Transverse colon (tissue), 4 donors: Measurements from ENCODE around the gene ACAP3.

ENCODE experiments used
- EP300 ChIP-seq: sonication (generic); formaldehyde crosslinking; IDR thresholded peaks from one replicate; pipeline ENCODE4 v1.6.1; 2017; ENCODE audit warnings: antibody characterized with exemption, low read depth
- POLR2A ChIP-seq: fragments of 450-650 bp; IDR thresholded peaks from one replicate; pipeline ENCODE4 v1.6.1; 2016; ENCODE audit warnings: antibody characterized with exemption, mild to moderate bottlenecking, moderate library complexity
- POLR2AphosphoS5 ChIP-seq, 3 donors: sonication (generic); formaldehyde crosslinking; IDR thresholded peaks; one replicate each; pipeline ENCODE4 v1.6.1; 2016; ENCODE audit warnings: antibody characterized with exemption in 3 of 3
- TF ChIP-seq, protein P1 (sequence below), 5 experiments: fragments of 200-600 bp in 3 of 5; fragments of 450-650 bp in 2 of 5; sonication (generic) in 3 of 5; IDR thresholded peaks; 1 replicate in 2 of 5; 2 replicates in 3 of 5; pipeline ENCODE4 v1.5.1; 2016 to 2017; ENCODE audit warnings: antibody characterized with exemption in 5 of 5, inconsistent platforms in 3 of 5, mild to moderate bottlenecking in 2 of 5, moderate library complexity in 1 of 5

DNA sequence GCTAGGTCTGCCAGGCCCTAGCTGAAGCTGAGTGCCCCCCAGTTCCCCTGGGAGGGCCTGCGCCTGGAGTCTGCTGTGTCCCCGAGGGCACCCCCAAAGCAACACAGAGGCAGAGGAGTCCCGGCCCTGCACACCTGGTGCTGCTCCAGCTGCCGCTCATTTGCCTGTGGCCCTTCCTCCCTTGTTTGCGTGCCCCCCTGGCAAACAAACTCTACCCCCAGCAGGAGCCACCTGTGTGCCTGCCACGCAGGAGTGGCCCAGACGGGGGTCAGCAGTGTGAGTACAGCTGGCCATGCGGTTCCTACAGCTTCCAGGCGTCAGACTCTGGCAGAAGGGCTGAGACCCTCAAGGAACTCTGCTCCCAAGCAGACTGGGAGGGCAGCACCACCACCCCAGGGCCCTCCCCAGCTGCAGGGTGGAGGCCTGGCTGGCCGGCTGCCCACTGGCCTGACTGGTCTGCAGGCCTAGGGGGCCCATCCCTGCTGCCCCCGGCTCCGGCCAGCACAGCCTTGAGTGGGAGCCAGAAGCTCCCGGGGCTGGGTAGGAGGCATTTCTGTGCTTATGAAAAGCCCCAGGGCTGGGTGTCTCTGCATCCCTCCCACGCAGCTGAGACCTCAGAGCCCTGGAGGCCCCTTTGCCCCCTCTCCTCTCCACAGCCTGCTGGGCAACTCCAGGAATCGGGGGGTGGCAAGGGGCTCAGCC, 22.8 kb upstream of the ACAP3 start:
- TF ChIP-seq, protein P1, sequence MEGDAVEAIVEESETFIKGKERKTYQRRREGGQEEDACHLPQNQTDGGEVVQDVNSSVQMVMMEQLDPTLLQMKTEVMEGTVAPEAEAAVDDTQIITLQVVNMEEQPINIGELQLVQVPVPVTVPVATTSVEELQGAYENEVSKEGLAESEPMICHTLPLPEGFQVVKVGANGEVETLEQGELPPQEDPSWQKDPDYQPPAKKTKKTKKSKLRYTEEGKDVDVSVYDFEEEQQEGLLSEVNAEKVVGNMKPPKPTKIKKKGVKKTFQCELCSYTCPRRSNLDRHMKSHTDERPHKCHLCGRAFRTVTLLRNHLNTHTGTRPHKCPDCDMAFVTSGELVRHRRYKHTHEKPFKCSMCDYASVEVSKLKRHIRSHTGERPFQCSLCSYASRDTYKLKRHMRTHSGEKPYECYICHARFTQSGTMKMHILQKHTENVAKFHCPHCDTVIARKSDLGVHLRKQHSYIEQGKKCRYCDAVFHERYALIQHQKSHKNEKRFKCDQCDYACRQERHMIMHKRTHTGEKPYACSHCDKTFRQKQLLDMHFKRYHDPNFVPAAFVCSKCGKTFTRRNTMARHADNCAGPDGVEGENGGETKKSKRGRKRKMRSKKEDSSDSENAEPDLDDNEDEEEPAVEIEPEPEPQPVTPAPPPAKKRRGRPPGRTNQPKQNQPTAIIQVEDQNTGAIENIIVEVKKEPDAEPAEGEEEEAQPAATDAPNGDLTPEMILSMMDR (IDR thresholded peaks at IDR 0.05), result no peak
- TF ChIP-seq POLR2A (no peak), EP300 (no peak), POLR2AphosphoS5 (IDR thresholded peaks at IDR 0.05) (peak in 1 of 3 donors; percentile 17)
